ENCODE data around the gene DPH7. TPM values are rescaled to one million over a fixed set of nuclear protein-coding genes. Genes with fewer than 3 reads are reported as not detected.

Gene DPH7
- total RNA-seq, 1 experiment from 2014 or later: 54.4 TPM

DNA sequence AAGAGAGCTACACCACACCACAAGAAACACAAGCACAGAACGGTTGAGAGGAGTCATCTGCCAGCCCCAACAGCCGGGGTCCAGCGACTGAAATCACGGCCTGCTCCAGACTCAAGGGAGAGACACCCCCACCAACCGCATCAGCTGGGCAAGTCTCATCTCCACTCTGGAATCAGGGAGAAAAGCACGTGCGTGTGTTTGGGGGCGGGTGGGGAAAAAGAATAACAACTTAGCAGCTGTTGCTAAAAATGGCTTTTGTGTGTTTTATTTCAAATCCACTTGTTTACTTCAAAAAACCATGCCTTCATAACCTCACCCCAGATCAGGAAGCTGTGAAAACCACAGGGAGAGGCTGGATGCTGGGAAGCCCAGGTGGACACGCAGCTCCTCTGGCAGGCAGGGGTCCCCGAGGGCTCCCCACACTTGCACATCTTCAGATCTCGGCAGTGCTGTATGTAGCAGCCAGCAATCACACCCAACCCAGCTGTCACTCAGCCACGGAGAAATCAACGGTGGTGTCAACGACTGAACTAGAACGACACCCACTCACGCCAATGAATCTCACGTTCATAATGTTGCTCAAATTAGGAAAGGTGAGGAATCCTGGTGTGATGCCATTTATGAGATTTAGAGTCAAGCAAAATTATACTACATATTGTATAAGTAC is 47.5 kb downstream of the DPH7 start:
- no peaks in the 10 kb centered on the region for H3K27me3 ChIP-seq (ENCODE audit: insufficient read depth, low read length)
- POLR2A ChIA-PET: no interaction called here
- H3K36me3 ChIP-seq (ENCODE audit: control insufficient read depth in 1 of 2, insufficient read depth in 2 of 2, low read length in 2 of 2): no peaks in the 10 kb centered on the region
- no peak overlapping the region for H2AFZ ChIP-seq (ENCODE audit: low read depth, low read length, poor library complexity, severe bottlenecking)
- H3K9ac ChIP-seq (ENCODE audit: low read length): no peak overlapping the region
- H3K4me1 ChIP-seq (ENCODE audit: control insufficient read depth in 1 of 2, insufficient read depth in 2 of 2, low read length in 2 of 2): peaks cover 6 to 10% of the 10 kb centered on the region in 2 experiments; a peak in 3 of 4 replicates
- H4K20me1 ChIP-seq (ENCODE audit: insufficient read depth): no peaks in the 10 kb centered on the region
- intact Hi-C loops (cut with micrococcal nuclease): no loop called here
- H3K27ac ChIP-seq (ENCODE audit: low read depth, low read length): no peak overlapping the region
- no peaks in the 10 kb centered on the region for H3K9me2 ChIP-seq (ENCODE audit: insufficient read depth)
- no peaks in the 10 kb centered on the region for H3K9me3 ChIP-seq (ENCODE audit: control insufficient read depth in 1 of 2, insufficient read depth in 1 of 2, low read depth in 1 of 2, low read length in 2 of 2)
- H3K4me3 ChIP-seq (replicated peaks in 1 of 2; ENCODE audit: low read depth in 1 of 2, low read length in 2 of 2): no peak overlapping the region
- no peak overlapping the region for H3K4me2 ChIP-seq (ENCODE audit: low read length)
- no peak for ATAC-seq
- no peak for DNase-seq (ENCODE audit: low read depth, low spot score)
- no peaks in the 10 kb centered on the region for H3K79me2 ChIP-seq (ENCODE audit: insufficient read depth, low read length)
- no TSS peak for BruUV-seq (replicated peaks)
- RAD21 ChIA-PET (ENCODE audit: low non-redundant PET in 1 of 2, low total read pairs in 2 of 2, uncharacterized antibody in 2 of 2, unreplicated experiment in 2 of 2): no interaction called here
- TF ChIP-seq FOSL1 (IDR thresholded peaks at IDR 0.05; ENCODE audit: low read depth) (no peak), ELF1 (IDR thresholded peaks at IDR 0.05; ENCODE audit: borderline replicate concordance, low read depth) (no peak), SIN3A (IDR thresholded peaks at IDR 0.05; ENCODE audit: low read depth) (no peak), SP1 (IDR thresholded peaks at IDR 0.05; ENCODE audit: low read depth) (no peak), TCF7L2 (IDR thresholded peaks at IDR 0.05; ENCODE audit: borderline replicate concordance, extremely low read depth, insufficient read depth, insufficient read length) (no peak), ZNF274 (IDR thresholded peaks at IDR 0.05; ENCODE audit: low read depth, low read length) (no peak), CBX3 (IDR thresholded peaks at IDR 0.05; ENCODE audit: low read depth) (no peak), EZH2 (IDR thresholded peaks at IDR 0.05) (no peak), EGR1 (IDR thresholded peaks at IDR 0.05; ENCODE audit: low read depth) (no peak)
- TF ChIP-seq, protein P1, sequence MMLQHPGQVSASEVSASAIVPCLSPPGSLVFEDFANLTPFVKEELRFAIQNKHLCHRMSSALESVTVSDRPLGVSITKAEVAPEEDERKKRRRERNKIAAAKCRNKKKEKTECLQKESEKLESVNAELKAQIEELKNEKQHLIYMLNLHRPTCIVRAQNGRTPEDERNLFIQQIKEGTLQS (IDR thresholded peaks at IDR 0.05): no peak
- TF ChIP-seq, protein P2, sequence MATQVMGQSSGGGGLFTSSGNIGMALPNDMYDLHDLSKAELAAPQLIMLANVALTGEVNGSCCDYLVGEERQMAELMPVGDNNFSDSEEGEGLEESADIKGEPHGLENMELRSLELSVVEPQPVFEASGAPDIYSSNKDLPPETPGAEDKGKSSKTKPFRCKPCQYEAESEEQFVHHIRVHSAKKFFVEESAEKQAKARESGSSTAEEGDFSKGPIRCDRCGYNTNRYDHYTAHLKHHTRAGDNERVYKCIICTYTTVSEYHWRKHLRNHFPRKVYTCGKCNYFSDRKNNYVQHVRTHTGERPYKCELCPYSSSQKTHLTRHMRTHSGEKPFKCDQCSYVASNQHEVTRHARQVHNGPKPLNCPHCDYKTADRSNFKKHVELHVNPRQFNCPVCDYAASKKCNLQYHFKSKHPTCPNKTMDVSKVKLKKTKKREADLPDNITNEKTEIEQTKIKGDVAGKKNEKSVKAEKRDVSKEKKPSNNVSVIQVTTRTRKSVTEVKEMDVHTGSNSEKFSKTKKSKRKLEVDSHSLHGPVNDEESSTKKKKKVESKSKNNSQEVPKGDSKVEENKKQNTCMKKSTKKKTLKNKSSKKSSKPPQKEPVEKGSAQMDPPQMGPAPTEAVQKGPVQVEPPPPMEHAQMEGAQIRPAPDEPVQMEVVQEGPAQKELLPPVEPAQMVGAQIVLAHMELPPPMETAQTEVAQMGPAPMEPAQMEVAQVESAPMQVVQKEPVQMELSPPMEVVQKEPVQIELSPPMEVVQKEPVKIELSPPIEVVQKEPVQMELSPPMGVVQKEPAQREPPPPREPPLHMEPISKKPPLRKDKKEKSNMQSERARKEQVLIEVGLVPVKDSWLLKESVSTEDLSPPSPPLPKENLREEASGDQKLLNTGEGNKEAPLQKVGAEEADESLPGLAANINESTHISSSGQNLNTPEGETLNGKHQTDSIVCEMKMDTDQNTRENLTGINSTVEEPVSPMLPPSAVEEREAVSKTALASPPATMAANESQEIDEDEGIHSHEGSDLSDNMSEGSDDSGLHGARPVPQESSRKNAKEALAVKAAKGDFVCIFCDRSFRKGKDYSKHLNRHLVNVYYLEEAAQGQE (IDR thresholded peaks at IDR 0.05; ENCODE audit: low read depth): no peak
- TF ChIP-seq, protein P3, sequence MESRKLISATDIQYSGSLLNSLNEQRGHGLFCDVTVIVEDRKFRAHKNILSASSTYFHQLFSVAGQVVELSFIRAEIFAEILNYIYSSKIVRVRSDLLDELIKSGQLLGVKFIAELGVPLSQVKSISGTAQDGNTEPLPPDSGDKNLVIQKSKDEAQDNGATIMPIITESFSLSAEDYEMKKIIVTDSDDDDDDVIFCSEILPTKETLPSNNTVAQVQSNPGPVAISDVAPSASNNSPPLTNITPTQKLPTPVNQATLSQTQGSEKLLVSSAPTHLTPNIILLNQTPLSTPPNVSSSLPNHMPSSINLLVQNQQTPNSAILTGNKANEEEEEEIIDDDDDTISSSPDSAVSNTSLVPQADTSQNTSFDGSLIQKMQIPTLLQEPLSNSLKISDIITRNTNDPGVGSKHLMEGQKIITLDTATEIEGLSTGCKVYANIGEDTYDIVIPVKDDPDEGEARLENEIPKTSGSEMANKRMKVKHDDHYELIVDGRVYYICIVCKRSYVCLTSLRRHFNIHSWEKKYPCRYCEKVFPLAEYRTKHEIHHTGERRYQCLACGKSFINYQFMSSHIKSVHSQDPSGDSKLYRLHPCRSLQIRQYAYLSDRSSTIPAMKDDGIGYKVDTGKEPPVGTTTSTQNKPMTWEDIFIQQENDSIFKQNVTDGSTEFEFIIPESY (IDR thresholded peaks at IDR 0.05; ENCODE audit: extremely low read depth, insufficient replicate concordance, low read length): no peak
- CTCF ChIA-PET: interaction anchor here (0.7 to 1.0 kb wide), 2 partner anchors 21 to 244 kb away, joined by 3 read pairs; no protein-coding TSS in a partner anchor

Data from HCT116 (cell line).